ENCODE data around the gene BCORL1. TPM values are rescaled to one million over a fixed set of nuclear protein-coding genes. Genes with fewer than 3 reads are reported as not detected.
A peak's percentile ranks its signal among the peaks of the same experiment; 100 is the strongest.

The BCORL1 gene
- total RNA-seq, 4 donors from 2014 or later: 3.8 to 13.8 (median 10.5) TPM

DNA sequence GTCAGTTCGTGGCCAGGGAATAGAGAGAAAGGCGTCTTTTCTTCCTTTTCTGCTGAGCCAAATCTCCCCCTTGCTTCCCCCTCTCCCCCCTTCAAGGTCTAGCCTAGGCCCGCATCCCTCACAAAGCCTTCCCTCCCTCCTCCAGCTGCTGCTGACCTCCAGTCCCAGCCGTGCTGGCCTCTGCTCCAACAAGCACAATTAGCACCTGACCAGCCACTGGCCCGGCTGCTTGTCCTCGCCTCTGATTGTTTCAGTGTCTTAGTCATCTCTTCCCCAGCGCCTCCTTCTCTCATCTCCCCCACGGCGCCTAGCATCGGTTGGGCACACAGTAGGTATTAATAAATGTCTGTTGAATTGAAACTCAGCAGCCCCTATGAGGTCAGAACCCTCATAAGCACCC, 123.6 kb downstream of the BCORL1 start:
- intact Hi-C loops (cut with DNase I): no loop called here
- TF ChIP-seq, protein P1, sequence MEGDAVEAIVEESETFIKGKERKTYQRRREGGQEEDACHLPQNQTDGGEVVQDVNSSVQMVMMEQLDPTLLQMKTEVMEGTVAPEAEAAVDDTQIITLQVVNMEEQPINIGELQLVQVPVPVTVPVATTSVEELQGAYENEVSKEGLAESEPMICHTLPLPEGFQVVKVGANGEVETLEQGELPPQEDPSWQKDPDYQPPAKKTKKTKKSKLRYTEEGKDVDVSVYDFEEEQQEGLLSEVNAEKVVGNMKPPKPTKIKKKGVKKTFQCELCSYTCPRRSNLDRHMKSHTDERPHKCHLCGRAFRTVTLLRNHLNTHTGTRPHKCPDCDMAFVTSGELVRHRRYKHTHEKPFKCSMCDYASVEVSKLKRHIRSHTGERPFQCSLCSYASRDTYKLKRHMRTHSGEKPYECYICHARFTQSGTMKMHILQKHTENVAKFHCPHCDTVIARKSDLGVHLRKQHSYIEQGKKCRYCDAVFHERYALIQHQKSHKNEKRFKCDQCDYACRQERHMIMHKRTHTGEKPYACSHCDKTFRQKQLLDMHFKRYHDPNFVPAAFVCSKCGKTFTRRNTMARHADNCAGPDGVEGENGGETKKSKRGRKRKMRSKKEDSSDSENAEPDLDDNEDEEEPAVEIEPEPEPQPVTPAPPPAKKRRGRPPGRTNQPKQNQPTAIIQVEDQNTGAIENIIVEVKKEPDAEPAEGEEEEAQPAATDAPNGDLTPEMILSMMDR (IDR thresholded peaks at IDR 0.05): no peak
- Histone ChIP-seq H3K27me3 (no peaks in the 10 kb centered on the region), H3K4me1 (peaks cover 3 to 32% (median 24%) of the 10 kb centered on the region in 4 donors), H3K4me3 (no peak overlapping the region), H3K36me3 (no peaks in the 10 kb centered on the region), H3K9me3 (no peaks in the 10 kb centered on the region), H3K27ac (replicated peaks in 1 of 4) (peak overlapping the region in 1 of 4 donors; percentile 14)
- 76% methylated on average over 10 of the region's 10 CpGs for WGBS
- DNase-seq (ENCODE audit: extremely low spot score): no peak

Other genes starting within 250 kb of the BCORL1 start
- 10 to 100 TPM in 1 of 4 donors, 1 to 10 TPM in 3; 3.3 to 14.4 (median 5.0) TPM for gene XPNPEP2, start 243.7 kb upstream of the BCORL1 start, total RNA-seq
- 10 to 100 TPM in 1 of 4 donors, 1 to 10 TPM in 3; 3.9 to 10.4 (median 6.3) TPM for gene SASH3, start 202.7 kb upstream of the BCORL1 start, total RNA-seq
- 10 to 100 TPM in 3 of 4 donors, 1 to 10 TPM in 1; 4.2 to 19.7 (median 13.1) TPM for gene ZDHHC9, start 138.7 kb upstream of the BCORL1 start, total RNA-seq
- 10 to 100 TPM in 3 of 4 donors, 1 to 10 TPM in 1; 9.6 to 16.1 (median 13.5) TPM for gene UTP14A, start 76.5 kb upstream of the BCORL1 start, total RNA-seq
- gene ELF4, start 127.9 kb downstream of the BCORL1 start, total RNA-seq: 1 to 10 TPM; 6.2 to 9.9 (median 9.4) TPM
- 10 to 100 TPM; 15.9 to 23.4 (median 21.6) TPM for gene AIFM1, start 183.2 kb downstream of the BCORL1 start, total RNA-seq
- gene RAB33A, start 189.3 kb downstream of the BCORL1 start, total RNA-seq: 1 to 10 TPM in 1 of 4 donors, under 1 TPM in 2, not detected in 1; 0.23 to 1.3 (median 0.91) TPM